Heart left ventricle (tissue), 13 donors: Measurements from ENCODE around the gene DUS1L.

Experiments used
- CTCF ChIP-seq, 12 donors: fragments of 200-600 bp; sonication (generic) in 4 of 12; IDR thresholded peaks; one replicate each; pipeline versions ENCODE4 v1.5.0 to v1.8.0; 2018 to 2022; ENCODE audit warnings: antibody characterized with exemption in 12 of 12, mild to moderate bottlenecking in 5 of 12
- POLR2A ChIP-seq, 2 donors: fragments of 450-650 bp; IDR thresholded peaks; one replicate each; pipeline ENCODE4 v1.6.1; 2017; ENCODE audit warnings: antibody characterized with exemption in 2 of 2, mild to moderate bottlenecking in 2 of 2, moderate library complexity in 2 of 2
- donor health status: ischemic (EF 13 %, LVEDD 7.1; RV severe dilation, severe dysfunction).
- donor health status: DM: no; HTN: yes; CAD: no.
- donor health status: DM: no; HTN: no; CAD: no.
- donor health status: ischemic (EF 25% LVEDD 6.9; RV normal size, moderate dysfunction).
- donor health status: ischemic (EF 25% LVEDD 5.7; RV mildly dilated, moderate dysfunction).
- donor health status: ischemic (EF 35%, LVEDD 5.7; RV mildly dilated, moderate dysfunction).
- donor health status: nonischemic (EF 11% LVEDD 7.7; RV severe dilation, severe dysfunction).
- donor health status: DM: yes; HTN: yes; CAD: no.
- donor health status: PGD.
- donor health status: ischemic (EF 29% LVEDD 5.4; RV normal size, mild dysfunction).
- donor health status: nonischemic (EF 23%, LVEDD 6.1; RV moderate dilation, normal function).

GRCh38 chr17:82062984-82063368 is 2.6 kb downstream of the DUS1L start:
- TF ChIP-seq CTCF (IDR thresholded peaks at IDR 0.05) (no peak), POLR2A (IDR thresholded peaks at IDR 0.05) (no peak)
